Measurements from ENCODE around the gene ROBO4. TPM values are rescaled to one million over a fixed set of nuclear protein-coding genes. Genes with fewer than 3 reads are reported as not detected.

Gene ROBO4
- total RNA-seq, 3 donors from 2014 or later = 11.9 to 30.5 (median 12.8) TPM

DNA sequence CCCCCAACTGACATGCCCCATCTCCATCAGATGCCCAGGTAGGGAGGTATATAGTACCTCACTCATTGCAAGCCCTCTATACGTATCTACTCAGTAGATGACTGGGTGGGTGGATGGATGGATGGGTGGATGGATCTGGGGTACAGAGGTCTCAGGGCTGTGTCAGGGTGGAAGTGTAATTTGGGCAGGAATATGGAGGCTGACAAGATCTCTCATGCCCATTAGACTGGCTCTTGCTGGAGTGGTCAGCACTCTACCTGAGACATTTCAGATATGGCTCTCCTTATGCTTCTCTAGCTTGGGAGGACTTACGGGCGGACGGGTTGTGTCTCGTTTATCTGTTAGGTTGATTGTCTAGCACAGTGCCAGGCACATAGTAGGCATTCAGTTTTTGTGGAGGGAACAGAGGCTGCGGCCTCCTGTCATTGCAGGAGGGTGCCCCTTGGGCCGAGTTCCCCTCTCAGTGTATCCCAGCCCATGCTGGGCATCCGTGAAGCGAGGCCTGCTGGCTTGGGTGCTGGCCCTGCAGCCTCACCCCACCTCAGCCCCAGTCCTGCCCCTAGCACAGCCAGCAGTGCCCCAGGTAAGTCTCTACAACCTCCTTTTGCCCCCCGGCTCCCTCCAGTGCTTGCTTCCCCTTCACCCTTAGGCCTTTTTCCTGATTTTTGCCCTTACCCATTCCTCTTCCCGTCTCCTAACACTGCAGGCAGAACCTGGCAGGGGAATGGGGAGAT lies 18.7 kb downstream of the ROBO4 start:
- no peaks in the 10 kb centered on the region for H3K4me1 ChIP-seq
- no peak overlapping the region for H3K4me3 ChIP-seq
- peaks cover 0 to 3% of the 10 kb centered on the region in 2 donors for H3K27me3 ChIP-seq
- no peaks in the 10 kb centered on the region for H3K36me3 ChIP-seq
- no peaks in the 10 kb centered on the region for H3K9me3 ChIP-seq
- intact Hi-C loops (cut with DNase I; ENCODE audit: low total_unique reads) = loop anchor here (5.0 kb wide), 1 partner anchor 87 kb away; no protein-coding TSS in a partner anchor
- no peak overlapping the region for H3K27ac ChIP-seq
- no peak for DNase-seq (ENCODE audit: low spot score in 2 of 2)
- TF ChIP-seq, protein P1, sequence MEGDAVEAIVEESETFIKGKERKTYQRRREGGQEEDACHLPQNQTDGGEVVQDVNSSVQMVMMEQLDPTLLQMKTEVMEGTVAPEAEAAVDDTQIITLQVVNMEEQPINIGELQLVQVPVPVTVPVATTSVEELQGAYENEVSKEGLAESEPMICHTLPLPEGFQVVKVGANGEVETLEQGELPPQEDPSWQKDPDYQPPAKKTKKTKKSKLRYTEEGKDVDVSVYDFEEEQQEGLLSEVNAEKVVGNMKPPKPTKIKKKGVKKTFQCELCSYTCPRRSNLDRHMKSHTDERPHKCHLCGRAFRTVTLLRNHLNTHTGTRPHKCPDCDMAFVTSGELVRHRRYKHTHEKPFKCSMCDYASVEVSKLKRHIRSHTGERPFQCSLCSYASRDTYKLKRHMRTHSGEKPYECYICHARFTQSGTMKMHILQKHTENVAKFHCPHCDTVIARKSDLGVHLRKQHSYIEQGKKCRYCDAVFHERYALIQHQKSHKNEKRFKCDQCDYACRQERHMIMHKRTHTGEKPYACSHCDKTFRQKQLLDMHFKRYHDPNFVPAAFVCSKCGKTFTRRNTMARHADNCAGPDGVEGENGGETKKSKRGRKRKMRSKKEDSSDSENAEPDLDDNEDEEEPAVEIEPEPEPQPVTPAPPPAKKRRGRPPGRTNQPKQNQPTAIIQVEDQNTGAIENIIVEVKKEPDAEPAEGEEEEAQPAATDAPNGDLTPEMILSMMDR (IDR thresholded peaks at IDR 0.05) = no peak
- no peak for TF ChIP-seq POLR2A (IDR thresholded peaks at IDR 0.05)
- no peak for TF ChIP-seq POLR2AphosphoS5 (IDR thresholded peaks at IDR 0.05)

DNA sequence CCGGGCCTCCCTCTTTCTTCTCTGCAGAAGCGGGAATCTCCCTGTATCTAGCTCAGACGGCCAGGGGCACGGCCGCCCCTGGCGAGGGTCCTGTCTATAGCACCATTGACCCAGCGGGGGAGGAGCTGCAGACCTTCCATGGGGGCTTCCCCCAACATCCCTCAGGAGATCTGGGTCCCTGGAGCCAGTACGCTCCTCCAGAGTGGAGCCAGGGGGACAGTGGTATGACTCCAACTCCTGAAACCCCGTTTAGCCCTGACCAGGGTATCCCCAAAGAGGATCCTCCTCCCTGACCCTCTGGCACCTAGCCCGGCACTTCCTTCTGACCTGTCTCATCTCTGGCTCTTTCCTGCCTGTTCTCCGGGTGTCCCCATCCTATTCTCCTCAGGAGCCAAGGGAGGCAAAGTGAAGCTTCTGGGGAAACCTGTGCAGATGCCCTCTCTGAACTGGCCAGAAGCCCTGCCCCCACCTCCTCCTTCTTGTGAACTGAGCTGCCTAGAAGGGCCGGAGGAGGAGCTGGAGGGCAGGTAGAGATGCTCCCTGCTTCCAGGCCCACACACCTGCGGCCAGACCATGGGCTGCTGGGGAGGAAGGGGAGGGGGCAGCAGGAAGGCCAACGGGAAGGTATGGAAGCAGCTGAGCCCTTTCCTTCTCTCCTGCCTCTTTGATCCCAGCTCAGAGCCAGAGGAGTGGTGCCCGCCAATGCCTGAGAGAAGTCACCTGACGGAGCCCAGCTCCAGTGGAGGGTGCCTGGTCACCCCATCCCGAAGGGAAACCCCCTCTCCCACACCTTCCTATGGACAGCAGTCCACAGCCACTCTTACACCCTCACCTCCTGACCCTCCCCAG lies 19.5 kb downstream of the ROBO4 start:
- peaks cover under 1 to 10% of the 10 kb centered on the region in 2 donors for H3K27me3 ChIP-seq
- no peak for DNase-seq (ENCODE audit: low spot score in 2 of 2)
- H3K4me1 ChIP-seq = no peaks in the 10 kb centered on the region
- TF ChIP-seq, protein P1 (IDR thresholded peaks at IDR 0.05) = no peak
- no peak for TF ChIP-seq POLR2A (IDR thresholded peaks at IDR 0.05)
- no peak for TF ChIP-seq POLR2AphosphoS5 (IDR thresholded peaks at IDR 0.05)
- no peaks in the 10 kb centered on the region for H3K36me3 ChIP-seq
- H3K9me3 ChIP-seq = no peaks in the 10 kb centered on the region
- H3K27ac ChIP-seq = no peak overlapping the region
- intact Hi-C loops (cut with DNase I; ENCODE audit: low total_unique reads) = loop anchor here (5.0 kb wide), 1 partner anchor 86 kb away; no protein-coding TSS in a partner anchor
- peak overlapping the region; percentile 46 to 88 (median 66) for H3K4me3 ChIP-seq

DNA sequence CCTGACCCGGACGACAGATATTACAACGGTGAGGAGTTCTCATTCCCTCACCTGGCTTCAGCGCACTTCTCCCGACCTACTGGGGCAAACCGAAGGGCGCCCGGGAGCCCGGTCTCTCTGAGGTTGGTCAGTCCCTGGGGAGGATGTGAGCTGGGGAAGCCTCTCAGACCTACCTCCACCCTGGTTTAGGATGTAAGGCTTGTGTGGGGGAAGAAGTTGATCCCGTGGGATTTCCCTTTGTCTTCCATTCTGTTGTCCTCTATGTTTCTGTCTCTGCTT lies 20.1 kb downstream of the ROBO4 start:
- peak overlapping the region in 1 of 2 donors; percentile 91 for H3K27ac ChIP-seq
- peaks cover 5 to 15% of the 10 kb centered on the region in 2 donors for H3K27me3 ChIP-seq
- DNase-seq (ENCODE audit: low spot score in 2 of 2) = no peak
- no peaks in the 10 kb centered on the region for H3K9me3 ChIP-seq
- peak overlapping the region; percentile 46 to 88 (median 66) for H3K4me3 ChIP-seq
- no peaks in the 10 kb centered on the region for H3K4me1 ChIP-seq
- H3K36me3 ChIP-seq = no peaks in the 10 kb centered on the region
- TF ChIP-seq POLR2AphosphoS5 (IDR thresholded peaks at IDR 0.05) (no peak), POLR2A (IDR thresholded peaks at IDR 0.05) (no peak)
- TF ChIP-seq, protein P1 (IDR thresholded peaks at IDR 0.05) = no peak
- intact Hi-C loops (cut with DNase I; ENCODE audit: low total_unique reads) = loop anchor here (5.0 kb wide), 1 partner anchor 85 kb away; no protein-coding TSS in a partner anchor

DNA sequence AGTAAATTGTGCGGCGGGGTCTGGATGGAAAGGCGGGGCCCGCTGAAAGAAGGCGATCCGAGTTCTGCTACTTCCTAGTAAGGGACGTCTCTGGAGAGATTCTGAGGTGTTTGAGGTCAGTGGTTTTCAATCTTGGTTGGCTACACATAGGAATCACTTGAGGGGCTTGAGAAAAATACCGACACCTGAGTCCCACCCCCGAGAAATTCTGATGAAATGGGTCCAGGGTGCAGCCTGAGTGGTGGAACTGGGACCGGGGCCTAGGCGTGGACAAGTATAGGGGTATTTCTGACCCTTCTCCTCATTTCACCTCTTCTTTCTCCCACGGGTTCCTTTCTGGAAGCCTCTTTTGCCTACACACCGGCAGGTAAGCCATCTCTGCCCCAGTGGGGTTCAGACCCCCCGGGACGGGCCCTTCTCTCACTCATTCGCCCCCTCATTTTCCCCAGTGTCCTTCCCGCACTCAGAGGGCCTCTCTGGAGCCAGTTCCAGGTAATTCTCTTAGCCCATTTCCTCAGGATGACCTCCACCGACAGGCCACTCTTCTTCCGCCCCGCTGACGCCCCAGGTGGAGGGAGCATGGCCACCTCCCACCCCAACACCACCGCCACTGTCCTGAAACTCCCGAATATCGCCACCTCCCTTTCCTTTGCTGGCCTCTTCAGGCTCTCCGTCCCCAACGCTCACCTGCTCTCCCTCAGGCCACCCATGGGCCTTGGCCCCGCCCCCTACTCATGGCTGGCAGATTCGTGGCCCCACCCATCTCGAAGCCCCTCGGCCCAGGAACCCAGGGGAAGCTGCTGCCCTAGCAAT lies 20.6 kb downstream of the ROBO4 start:
- intact Hi-C loops (cut with DNase I; ENCODE audit: low total_unique reads) = loop anchor here (5.0 kb wide), 1 partner anchor 85 kb away; no protein-coding TSS in a partner anchor
- Histone ChIP-seq H3K27me3 (peaks cover 5 to 21% of the 10 kb centered on the region in 2 donors), H3K27ac (peak overlapping the region; percentile 91 to 92)

More for the DNA sequence above, 20.6 kb downstream of the ROBO4 start:
- Histone ChIP-seq H3K36me3 (no peaks in the 10 kb centered on the region), H3K4me1 (no peaks in the 10 kb centered on the region), H3K4me3 (peak overlapping the region; percentile 46 to 88 (median 66)), H3K9me3 (no peaks in the 10 kb centered on the region)
- TF ChIP-seq, protein P1 (IDR thresholded peaks at IDR 0.05) = no peak
- no peak for TF ChIP-seq POLR2AphosphoS5 (IDR thresholded peaks at IDR 0.05)
- no peak for TF ChIP-seq POLR2A (IDR thresholded peaks at IDR 0.05)
- DNase-seq (ENCODE audit: low spot score in 2 of 2) = no peak

All from breast epithelium (tissue), 4 donors.